HG03520 (cell line): ENCODE results near the gene PNLDC1.

Source experiments
- ATAC-seq: cut with Tn5 transposase; IDR thresholded peaks from one replicate; pipeline ENCODE4 v1.9.1; 2021; ENCODE audit warnings: mild to moderate bottlenecking, moderate library complexity; ENCODE audit not compliant: unreplicated experiment

PNLDC1 gene, protein sequence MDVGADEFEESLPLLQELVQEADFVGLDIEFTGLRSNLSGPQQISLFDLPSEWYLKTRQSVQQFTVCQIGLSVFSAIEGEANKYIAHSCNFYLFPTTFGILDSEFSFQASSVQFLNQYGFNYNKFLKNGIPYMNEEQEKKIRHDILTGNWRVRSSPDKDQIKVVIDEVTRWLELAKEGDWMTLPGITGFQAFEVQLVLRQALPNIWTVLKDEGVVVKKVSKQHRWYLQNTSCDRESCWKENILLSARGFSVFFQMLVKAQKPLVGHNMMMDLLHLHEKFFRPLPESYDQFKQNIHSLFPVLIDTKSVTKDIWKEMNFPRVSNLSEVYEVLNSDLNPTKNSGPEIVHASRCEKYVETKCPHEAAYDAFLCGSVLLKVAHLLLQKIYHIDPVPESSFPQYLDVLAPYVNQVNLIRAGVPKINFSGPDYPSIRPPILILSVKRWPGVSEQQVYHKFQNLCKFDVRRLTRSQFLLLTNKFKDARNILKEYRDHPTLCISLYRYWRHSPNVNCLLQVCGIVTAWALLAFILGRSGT

DNA sequence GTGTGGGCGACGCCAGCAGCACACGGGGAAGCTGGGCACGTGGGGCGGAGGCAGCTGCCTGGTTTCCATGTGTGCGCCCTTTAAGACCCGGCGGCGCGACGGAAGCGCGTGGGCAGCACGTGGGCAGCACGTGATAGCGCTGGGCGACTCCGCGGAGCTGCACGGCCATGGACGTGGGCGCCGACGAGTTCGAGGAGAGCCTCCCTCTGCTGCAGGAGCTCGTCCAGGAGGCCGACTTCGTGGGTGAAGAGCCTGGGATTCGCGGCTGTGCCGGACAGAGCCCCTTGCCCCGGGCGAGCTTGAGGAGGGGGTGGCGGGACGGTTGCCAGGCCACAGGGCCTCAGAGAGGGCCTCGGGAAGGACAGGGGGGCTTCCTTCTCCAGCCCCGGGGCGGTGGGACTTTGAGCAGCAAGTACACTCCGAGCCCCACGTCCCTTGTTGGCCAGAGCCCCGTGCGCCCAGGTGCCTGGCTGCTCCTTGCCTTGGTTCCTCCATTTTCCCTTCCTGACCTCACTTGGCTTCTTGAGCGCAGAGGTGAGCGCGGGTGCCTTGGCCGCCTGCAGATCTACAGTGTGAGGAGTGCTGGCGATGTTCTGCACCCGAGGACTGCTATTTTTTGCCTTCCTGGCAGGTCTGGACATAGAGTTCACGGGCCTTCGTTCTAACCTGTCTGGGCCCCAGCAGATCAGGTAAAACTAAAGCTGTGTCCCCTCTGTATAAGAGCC is at the start of gene PNLDC1:
Gene PNLDC1, plus strand, starts transcription at position 136 of the 725 bp plus-strand sequence. Its CDS starts 32 bp downstream, at position 168.
- no peak for ATAC-seq

DNA sequence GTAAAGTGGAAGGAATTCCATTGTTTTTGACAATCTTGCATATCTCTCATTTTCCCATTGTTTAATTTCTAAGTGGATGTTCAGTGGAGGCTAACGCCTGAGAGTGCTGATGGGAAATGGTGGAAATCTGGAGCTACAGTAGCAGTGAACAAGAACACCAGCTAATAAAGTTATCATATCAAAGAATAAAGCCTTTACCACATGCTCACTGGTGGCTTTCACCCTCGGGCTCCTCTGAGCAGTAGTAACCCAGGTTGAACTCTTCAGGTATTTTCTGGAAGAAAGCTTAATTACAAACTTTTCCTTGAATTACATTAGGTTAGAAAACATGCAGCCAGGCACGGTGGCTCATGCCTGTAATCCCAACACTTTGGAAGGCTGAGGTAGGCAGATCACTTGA is 48.6 kb upstream of the PNLDC1 start:
- no peak for ATAC-seq

DNA sequence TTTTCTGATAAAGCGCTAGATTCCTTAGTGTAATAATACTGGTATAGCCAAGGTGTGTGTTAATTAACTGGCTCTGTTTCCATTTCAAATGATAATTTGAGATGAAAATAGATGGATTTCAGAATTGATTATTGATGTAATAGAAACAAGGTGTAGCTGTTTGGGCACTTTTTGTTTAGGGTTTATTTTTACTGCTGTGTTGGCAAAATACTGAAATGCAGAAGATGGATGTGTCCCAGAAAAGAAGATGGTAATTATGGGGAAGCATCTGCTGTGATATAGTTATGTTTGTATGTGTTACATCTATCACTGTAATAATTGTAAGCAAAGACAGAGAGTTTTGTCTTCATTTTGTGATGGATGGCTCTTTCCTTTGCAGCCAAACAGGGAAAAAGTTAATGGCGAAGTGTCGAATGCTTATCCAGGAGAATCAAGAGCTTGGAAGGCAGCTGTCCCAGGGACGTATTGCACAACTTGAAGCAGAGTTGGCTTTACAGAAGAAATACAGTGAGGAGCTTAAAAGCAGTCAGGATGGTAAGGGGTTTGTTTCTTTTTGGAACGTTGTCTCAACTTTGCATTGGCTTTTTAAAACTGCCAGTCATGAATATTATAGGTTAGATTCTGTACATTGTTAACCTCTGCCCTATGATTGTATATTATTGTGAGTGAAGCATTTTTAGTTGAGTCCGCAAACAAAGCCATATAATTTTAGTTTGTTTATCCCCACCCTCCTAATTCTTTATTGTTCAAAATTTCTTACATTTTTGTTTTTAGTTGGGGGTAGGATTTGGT is 46.8 kb upstream of the PNLDC1 start:
- ATAC-seq: no peak

DNA sequence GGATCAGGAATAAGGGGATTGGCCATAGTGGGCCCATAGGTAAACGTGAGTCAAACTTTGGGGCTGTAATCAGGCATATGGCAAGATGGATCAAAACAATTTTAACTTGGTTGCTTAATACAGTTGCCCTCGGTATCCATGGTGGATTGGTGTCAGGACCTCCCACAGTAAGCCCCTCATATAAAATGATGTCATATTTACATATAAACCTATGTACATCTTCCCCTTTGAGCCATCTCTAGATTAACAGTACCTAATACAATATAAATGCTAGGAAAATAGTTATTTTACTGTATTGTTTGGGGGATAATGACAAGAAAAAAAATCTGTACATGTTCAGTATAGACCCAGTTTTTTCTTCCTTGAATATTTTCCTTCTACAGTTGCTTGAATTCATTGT is 45.7 kb upstream of the PNLDC1 start:
- no peak for ATAC-seq

DNA sequence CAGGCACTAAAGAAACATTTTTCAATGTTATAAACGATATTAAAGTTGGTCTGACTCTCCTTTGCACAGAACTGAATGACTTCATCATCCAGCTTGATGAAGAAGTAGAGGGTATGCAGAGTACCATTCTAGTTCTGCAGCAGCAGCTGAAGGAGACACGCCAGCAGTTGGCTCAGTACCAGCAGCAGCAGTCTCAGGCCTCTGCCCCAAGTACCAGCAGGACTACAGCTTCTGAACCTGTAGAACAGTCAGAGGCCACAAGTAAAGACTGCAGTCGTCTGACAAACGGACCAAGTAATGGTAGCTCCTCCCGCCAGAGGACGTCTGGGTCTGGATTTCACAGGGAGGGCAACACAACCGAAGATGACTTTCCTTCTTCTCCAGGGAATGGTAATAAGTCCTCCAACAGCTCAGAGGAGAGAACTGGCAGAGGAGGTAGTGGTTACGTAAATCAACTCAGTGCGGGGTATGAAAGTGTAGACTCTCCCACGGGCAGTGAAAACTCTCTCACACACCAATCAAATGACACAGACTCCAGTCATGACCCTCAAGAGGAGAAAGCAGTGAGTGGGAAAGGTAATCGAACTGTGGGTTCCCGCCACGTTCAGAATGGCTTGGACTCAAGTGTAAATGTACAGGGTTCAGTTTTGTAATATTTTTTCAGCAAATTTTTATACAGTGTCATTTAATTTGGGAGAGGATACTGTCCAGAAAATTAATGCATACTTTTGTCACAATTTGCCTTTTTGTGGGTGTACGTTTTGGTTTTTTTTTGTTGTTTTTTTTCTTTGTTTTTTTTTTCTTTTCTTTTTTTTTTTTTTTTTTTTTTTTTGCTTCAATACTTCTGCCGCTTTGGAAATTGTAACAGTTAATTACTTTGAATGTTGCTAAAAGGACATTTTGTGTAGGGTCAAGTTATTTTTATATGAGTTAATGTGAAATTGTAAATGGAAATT is 44.8 kb upstream of the PNLDC1 start:
- ATAC-seq: no peak

DNA sequence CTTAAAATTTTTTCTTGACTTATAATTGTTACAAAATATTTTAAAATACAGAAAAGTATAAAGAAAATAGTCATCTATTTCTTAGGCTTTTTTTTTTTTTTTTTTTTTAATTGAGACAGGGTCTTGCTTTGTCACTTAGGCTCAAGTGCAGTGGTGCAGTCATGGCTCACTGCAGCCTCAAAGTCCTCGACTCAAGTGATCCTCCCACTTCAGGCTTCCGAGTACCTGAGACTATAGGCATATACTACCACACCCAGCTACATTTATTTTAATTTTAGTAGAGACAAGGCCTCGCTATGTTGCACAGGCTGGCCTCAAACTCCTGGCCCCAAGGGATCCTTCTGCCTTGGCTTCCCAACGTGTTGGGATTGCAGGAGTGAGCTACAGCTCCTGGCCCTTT is 43.6 kb upstream of the PNLDC1 start:
- ATAC-seq: no peak

DNA sequence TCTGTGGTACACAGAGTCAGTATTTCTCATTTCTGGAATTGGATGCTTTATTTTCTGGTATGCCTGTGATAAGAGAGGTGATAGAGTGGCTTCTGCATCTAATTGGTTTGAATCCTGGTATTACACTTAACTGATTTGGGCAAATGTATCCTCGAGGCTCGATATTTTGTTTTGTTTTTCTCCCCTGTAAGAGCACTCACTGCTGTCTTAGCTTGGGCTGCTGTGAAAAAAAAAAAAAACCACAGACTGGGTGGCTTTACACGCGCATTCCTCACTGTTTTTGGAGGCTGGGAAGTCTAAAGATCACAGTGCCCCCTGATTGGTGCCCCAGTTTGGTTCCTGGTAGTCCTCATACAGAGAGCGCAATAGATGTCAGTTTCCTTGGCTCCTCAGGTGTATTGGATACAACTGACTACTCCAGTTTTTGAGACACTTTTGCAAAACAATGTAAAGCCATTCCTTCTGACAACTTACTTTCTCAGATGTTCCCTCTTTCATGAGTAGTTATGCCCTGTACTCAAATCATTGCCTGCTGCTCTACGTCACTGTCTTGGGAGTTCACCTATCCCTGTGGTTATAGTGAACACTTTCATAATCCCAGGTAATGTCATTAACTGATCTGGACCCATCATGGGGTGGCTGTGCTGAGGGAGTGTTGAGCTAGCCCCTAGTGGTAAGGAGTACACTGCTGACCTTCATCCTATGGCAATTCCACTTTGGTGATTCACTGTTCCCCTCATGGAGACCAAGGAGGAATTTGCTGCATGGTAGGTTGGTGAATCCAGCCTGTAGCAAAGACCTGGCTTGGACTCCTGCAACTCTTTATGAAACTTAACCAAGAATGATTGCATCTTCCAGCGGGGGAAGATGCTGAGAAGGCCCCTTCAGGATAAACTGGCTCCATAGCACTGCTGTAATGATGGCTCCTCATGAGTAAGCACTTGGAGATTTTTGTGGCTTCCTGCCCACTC is 41.8 kb upstream of the PNLDC1 start:
- no peak for ATAC-seq

DNA sequence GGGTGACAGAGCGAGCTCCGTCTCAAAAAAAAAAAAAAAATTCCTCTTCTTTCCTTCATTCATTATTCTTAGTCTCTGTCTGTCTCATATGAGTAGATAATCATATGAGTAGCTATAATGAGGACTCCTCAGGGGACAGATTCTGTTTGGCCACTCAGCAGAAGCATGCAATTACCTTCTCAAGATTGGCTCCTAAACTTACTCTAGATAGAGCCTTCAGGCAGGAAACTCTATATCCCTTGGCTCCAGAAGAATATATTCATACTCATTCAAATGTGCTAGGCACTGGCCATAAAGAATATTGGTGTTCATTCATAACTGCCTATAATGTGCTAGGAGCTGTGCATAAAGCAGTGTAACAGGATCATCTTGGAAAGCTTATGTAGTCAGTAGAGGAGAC is 40.4 kb upstream of the PNLDC1 start:
- no peak for ATAC-seq

DNA sequence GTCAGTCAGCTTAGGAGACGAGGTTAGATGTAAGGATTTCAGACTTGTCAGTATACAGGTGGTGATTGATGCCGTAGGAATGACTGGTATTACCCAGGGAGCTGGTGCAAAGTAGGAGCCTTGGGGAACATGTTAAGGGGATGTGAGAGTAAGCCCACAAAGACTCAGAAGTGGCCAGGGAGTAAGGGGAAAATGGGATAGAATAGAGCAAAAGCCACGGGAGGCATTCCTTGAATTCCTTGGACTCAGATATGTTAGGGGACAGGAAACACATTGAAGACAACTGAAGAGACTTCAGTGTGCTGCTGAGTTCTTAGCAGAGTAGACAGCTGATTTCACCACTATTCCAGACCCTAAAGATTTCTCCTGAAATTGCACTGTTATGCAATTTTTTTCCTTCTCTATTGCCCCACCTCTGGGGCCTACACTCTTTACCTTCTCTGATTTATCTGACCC is 39.4 kb upstream of the PNLDC1 start:
- ATAC-seq: no peak

DNA sequence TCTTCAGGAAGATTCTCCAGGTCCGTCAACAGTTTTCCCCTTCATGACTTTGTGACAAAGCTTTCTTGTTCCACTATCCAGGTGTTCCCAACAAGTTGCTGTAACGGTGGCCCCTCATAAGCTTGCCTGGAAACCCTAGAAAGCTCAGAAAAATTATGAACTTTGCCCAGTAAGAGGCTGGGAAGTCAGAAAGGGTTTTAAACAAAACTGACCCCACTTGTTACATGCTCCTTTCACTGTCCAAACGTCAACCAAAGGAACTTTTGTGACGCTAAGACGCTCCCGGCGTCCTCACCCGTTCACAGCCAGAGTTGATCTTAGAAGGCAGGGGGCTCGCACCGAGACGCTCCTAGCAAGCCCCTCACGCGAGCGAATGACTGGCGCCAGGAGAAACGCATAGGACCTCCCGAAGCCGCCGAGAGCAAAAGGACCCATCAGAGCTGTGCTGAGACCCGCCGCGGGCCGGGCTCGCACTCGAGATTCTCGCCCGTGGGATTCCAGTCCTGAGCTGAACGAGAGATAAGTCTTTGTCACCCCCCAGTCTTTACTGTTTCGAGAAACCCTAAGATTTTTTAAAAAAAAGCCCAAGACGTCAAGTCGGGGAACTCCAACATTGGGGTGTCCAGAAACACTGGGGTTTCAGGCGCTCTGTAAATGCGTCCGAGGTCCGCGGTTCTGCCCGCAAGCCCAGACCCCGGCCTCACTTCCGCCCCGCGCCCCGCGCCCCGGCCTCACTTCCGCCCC is 38.8 kb upstream of the PNLDC1 start:
- ATAC-seq: no peak

DNA sequence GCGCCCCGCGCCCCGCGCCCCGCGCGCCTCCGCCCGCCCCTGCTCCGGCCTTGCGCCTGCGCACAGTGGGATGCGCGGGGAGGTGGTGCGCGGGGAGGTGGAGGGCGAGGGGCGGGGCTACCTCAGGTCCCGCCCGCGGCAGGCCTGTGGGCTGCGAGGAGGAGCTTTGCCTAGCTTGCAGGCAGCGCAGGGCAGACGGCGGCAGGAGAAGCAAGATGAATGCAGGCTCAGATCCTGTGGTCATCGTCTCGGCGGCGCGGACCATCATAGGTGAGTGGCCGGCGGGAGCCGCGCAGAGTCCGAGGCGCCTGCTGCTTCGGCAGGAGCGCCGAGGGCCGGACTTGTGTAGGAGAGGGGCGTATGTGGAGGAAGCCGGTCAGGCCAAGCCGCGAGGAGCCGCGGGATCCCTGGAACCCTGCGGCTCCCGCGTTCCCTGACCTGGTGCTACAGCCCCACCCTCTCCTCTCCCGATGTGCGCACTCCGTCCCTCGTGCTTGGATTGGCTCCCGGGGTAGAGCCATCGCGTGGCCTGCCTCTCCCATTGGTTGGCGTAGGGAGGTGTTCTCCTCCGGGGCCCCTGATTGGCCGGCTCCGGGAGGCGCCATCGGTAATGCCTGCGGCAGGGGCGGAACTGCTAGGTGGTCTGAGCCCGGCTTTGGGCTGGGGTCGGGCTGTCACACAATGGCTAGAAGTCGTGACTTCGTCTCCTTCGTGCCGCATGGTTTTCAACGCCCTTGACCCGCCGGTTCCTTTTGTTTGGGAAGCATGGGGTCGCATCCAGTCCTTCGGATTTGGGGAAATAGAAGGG is 38.0 kb upstream of the PNLDC1 start, which contains the start of gene ACAT2:
Gene ACAT2, plus strand, starts transcription at position 173 of the 808 bp plus-strand sequence. Its CDS starts 43 bp downstream, at position 216.
- peak; percentile 97 for ATAC-seq

DNA sequence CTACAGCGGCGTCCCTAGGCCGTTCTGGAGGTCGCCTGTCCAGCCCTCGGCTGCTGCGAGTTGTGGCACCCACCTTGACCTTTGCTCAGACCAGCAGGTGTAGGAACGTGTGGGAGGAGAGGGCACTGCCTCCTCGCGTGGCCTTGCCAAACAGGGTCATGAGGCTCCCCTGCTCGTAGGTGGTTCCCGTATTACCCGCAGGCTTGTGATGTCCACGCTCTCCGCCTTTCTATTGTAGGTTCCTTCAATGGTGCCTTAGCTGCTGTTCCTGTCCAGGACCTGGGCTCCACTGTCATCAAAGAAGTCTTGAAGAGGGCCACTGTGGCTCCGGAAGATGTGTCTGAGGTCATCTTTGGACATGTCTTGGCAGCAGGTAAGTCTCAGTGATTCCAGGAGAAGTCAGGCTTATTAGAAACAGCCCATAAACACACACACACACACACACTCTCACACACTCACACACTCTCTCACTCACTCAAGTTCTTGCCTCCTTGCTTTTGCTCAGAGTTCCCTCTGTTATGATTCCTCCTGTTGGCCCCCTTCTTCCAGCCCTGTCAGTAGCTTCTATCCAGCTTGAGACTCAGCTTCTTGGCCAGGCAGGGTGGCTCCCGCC is 37.3 kb upstream of the PNLDC1 start:
- ATAC-seq: no peak

DNA sequence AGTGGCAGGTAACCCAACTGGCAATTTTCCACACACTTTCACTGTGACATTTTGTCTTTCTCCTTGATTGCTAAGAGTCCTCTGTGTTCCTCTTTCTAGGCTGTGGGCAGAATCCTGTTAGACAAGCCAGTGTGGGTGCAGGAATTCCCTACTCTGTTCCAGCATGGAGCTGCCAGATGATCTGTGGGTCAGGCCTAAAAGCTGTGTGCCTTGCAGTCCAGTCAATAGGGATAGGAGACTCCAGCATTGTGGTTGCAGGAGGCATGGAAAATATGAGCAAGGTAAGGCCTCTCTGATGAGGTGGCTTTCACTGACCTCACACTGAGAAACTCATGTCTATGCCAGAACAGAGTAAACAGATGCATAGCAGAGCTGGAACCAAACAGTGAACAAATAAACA is 33.2 kb upstream of the PNLDC1 start:
- no peak for ATAC-seq

DNA sequence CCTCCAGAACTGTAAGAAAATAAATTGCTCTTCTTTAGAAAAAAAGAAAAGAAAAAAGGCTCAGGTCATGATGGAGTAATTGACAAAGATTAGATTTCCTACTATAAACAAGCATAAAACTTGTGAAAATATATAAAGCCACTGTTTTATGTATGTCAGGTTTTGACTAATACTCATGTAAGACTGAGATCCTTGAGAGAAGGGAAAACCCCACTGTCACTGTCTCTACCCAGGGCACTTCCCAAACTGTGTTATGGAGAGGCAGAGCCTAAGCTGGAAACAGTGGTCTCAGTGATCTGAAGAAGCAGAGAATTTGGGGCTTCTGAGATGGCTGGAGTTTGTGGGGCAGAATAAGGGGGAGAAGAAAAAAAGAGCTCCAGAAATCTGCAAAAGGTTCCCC is 30.6 kb upstream of the PNLDC1 start:
- ATAC-seq: no peak

DNA sequence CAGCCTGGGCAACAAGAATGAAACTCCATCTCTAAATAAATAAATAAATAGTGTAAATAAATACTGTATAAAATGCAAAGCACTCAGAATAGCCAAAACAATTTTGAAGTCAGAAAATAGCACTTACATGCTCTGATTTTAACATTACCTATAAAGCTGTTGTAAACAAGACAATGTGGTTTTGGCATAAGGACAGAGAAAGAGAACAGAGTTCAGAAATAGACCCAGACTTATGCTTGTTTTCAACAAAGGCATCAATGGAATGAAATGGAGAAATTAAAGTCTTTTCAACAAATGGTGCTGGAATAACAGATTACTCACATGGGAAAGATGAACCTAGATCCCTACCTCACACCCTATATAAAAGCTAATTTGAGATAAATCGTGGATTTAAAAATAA is 27.9 kb upstream of the PNLDC1 start:
- ATAC-seq: no peak

DNA sequence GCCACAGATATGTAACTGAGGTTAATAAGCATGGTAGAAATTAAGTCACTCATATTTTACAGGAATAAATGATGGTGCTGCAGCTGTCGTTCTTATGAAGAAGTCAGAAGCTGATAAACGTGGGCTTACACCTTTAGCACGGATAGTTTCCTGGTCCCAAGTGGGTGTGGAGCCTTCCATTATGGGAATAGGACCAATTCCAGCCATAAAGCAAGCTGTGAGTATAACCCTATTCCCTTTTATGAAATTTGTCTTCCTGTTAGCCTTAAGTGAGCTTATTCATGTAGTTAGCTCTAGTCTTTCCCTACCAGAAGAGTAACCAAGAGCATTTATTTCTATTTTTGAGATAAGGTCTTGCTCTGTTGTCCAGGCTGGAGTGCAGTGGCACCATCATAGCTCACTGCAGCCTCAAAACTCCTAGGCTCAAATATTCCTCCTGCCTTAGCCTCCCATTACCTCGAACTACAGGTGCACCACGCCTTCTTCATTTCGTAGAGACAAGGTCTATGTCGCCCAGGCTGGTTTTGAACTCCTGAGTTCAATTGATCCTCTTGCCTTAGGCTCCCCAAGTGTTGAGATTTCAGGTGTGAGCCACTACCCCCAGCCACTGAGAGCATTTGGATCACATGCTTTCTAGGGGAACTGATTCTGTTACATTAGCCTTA is 22.7 kb upstream of the PNLDC1 start:
- no peak for ATAC-seq
